Cardiac fibroblast (primary cell): ENCODE measurements around the gene NKIRAS1.

Experiments
- DNase-seq, 2 donors: peaks; one replicate each; pipeline versions ENCODE4 v3.0.0 to v3.0.0-alpha.2; 2010; ENCODE audit warnings: low read depth in 2 of 2
- H3K4me3 ChIP-seq, 2 donors: replicated peaks in 1 of 2; 1 replicate in 1 of 2; 2 replicates in 1 of 2; pipeline ENCODE4 v1.5.1; 2011; ENCODE audit warnings: low read depth in 2 of 2, low read length in 2 of 2, mild to moderate bottlenecking in 2 of 2, moderate library complexity in 1 of 2
- TF ChIP-seq, protein P1 (sequence below): IDR thresholded peaks from one replicate; pipeline ENCODE4 v1.5.1; 2011; ENCODE audit warnings: low read depth, mild to moderate bottlenecking, low read length, inconsistent platforms

NKIRAS1 gene

GRCh38 chr3:23904545-23904944, 12.2 kb downstream of the NKIRAS1 start:
- TF ChIP-seq, protein P1, sequence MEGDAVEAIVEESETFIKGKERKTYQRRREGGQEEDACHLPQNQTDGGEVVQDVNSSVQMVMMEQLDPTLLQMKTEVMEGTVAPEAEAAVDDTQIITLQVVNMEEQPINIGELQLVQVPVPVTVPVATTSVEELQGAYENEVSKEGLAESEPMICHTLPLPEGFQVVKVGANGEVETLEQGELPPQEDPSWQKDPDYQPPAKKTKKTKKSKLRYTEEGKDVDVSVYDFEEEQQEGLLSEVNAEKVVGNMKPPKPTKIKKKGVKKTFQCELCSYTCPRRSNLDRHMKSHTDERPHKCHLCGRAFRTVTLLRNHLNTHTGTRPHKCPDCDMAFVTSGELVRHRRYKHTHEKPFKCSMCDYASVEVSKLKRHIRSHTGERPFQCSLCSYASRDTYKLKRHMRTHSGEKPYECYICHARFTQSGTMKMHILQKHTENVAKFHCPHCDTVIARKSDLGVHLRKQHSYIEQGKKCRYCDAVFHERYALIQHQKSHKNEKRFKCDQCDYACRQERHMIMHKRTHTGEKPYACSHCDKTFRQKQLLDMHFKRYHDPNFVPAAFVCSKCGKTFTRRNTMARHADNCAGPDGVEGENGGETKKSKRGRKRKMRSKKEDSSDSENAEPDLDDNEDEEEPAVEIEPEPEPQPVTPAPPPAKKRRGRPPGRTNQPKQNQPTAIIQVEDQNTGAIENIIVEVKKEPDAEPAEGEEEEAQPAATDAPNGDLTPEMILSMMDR, result no peak
- no peak for DNase-seq
- H3K4me3 ChIP-seq, result no peak overlapping the region

DNA sequence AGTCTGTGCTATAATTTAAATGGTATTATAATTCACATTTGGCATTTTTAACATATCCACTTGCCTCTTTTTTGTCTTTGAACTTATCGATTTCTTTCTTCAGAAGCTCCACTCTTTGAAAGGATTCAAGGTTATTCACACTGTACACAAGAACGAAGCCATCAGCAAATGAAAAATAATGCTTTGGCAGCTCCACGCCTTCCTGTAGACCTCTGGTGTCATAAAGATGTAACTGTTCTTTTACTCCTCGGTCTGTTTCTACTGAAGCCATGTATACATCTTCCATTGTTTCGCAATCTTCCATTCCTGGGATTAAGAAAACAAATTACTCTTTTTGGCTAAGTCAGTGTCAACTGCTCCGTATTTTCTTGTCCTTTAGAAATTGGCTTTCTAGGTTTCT, 16.0 kb downstream of the NKIRAS1 start:
- no peak overlapping the region for H3K4me3 ChIP-seq
- peak; percentile 32 to 65 for DNase-seq
- TF ChIP-seq, protein P1, result no peak

DNA sequence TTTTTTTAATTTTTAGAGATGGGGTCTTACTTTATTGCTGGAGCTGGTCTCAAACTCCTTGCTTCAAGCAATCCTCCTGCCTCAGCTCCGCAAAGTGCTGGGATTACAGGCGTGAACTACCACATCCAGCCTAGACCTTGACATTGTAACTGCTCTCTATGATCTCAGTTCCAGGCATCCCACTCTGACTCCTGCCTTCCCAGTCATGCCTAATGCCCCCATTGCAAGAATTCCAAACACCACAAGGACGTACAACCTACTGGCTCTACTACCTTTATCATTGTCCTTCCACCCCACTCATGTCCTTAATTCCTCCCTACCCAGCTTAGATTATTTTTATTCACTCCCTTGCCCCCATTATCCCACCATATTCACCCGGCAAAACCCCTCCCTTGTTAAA, 21.6 kb downstream of the NKIRAS1 start:
- TF ChIP-seq, protein P1, result no peak
- H3K4me3 ChIP-seq, result no peak overlapping the region
- DNase-seq, result no peak

GRCh38 chr3:23894254-23895061, 22.3 kb downstream of the NKIRAS1 start:
- DNase-seq, result no peak
- TF ChIP-seq, protein P1, result no peak
- no peak overlapping the region for H3K4me3 ChIP-seq

- TF ChIP-seq, protein P1, result no peak
- H3K4me3 ChIP-seq, result no peak overlapping the region
- no peak for DNase-seq
These were observed 26.8 kb downstream of the NKIRAS1 start for GRCh38 chr3:23889950-23890349.

GRCh38 chr3:23889386-23889785, 27.4 kb downstream of the NKIRAS1 start:
- no peak for DNase-seq
- H3K4me3 ChIP-seq, result no peak overlapping the region
- TF ChIP-seq, protein P1, result no peak
